Muscle layer of duodenum (tissue), 2 donors: ENCODE results near the gene KHDRBS2.

ENCODE experiments used
- H3K27ac ChIP-seq: one replicate; pipeline ENCODE4 v1.7.0; 2013; ENCODE audit warnings: mild to moderate bottlenecking, low read length
- H3K27me3 ChIP-seq: one replicate; pipeline ENCODE4 v1.7.0; 2013; ENCODE audit warnings: low read depth, mild to moderate bottlenecking, control low read depth, low read length
- H3K36me3 ChIP-seq, 2 donors: one replicate each; pipeline ENCODE4 v1.7.0; 2013; ENCODE audit warnings: low read length in 2 of 2, control low read depth in 1 of 2, mild to moderate bottlenecking in 1 of 2; ENCODE audit not compliant: insufficient read depth in 2 of 2, control insufficient read depth in 1 of 2
- H3K4me1 ChIP-seq, 2 donors: one replicate each; pipeline ENCODE4 v1.7.0; 2013; ENCODE audit warnings: low read length in 2 of 2, mild to moderate bottlenecking in 2 of 2, control low read depth in 1 of 2, moderate library complexity in 1 of 2; ENCODE audit not compliant: insufficient read depth in 2 of 2, control insufficient read depth in 1 of 2
- H3K4me3 ChIP-seq, 2 donors: one replicate each; pipeline ENCODE4 v1.7.0; 2013; ENCODE audit warnings: low read length in 2 of 2, low read depth in 1 of 2, mild to moderate bottlenecking in 1 of 2
- H3K9me3 ChIP-seq, 2 donors: one replicate each; pipeline ENCODE4 v1.7.0; 2013; ENCODE audit warnings: low read length in 2 of 2, control low read depth in 1 of 2, mild to moderate bottlenecking in 1 of 2; ENCODE audit not compliant: control insufficient read depth in 1 of 2
- donor health status: healthy.

KHDRBS2 gene

GRCh38 chr6:61940919-61941318, 345.1 kb downstream of the KHDRBS2 start:
- Histone ChIP-seq H3K27me3 (no peaks in the 10 kb centered on the region), H3K9me3 (no peaks in the 10 kb centered on the region), H3K4me3 (no peak overlapping the region), H3K27ac (no peak overlapping the region), H3K36me3 (no peaks in the 10 kb centered on the region), H3K4me1 (no peaks in the 10 kb centered on the region)

GRCh38 chr6:61935242-61935846, 350.7 kb downstream of the KHDRBS2 start:
- Histone ChIP-seq H3K4me1 (no peaks in the 10 kb centered on the region), H3K4me3 (no peak overlapping the region), H3K27ac (no peak overlapping the region), H3K9me3 (no peaks in the 10 kb centered on the region), H3K36me3 (no peaks in the 10 kb centered on the region), H3K27me3 (no peaks in the 10 kb centered on the region)

- Histone ChIP-seq H3K27ac (no peak overlapping the region), H3K9me3 (no peaks in the 10 kb centered on the region), H3K4me3 (no peak overlapping the region), H3K27me3 (no peaks in the 10 kb centered on the region), H3K36me3 (no peaks in the 10 kb centered on the region), H3K4me1 (no peaks in the 10 kb centered on the region)
Observed at GRCh38 chr6:61909486-61909885, 376.5 kb downstream of the KHDRBS2 start.

- H3K9me3 ChIP-seq = no peaks in the 10 kb centered on the region
- no peak overlapping the region for H3K27ac ChIP-seq
- H3K27me3 ChIP-seq = no peaks in the 10 kb centered on the region
- no peak overlapping the region for H3K4me3 ChIP-seq
- no peaks in the 10 kb centered on the region for H3K36me3 ChIP-seq
- H3K4me1 ChIP-seq = no peaks in the 10 kb centered on the region
Observed at GRCh38 chr6:61901748-61902147, 384.3 kb downstream of the KHDRBS2 start.

GRCh38 chr6:61894536-61894935, 391.5 kb downstream of the KHDRBS2 start:
- Histone ChIP-seq H3K4me1 (no peaks in the 10 kb centered on the region), H3K27ac (no peak overlapping the region), H3K4me3 (no peak overlapping the region), H3K9me3 (no peaks in the 10 kb centered on the region), H3K36me3 (peaks cover 0 to 4% of the 10 kb centered on the region in 2 donors), H3K27me3 (no peaks in the 10 kb centered on the region)

GRCh38 chr6:61887423-61887822, 398.6 kb downstream of the KHDRBS2 start:
- H3K4me1 ChIP-seq = no peaks in the 10 kb centered on the region
- no peaks in the 10 kb centered on the region for H3K9me3 ChIP-seq
- no peaks in the 10 kb centered on the region for H3K27me3 ChIP-seq
- no peak overlapping the region for H3K27ac ChIP-seq
- no peaks in the 10 kb centered on the region for H3K36me3 ChIP-seq
- no peak overlapping the region for H3K4me3 ChIP-seq

- Histone ChIP-seq H3K27ac (no peak overlapping the region), H3K36me3 (no peaks in the 10 kb centered on the region)
Observed at GRCh38 chr6:61886608-61887259, 399.3 kb downstream of the KHDRBS2 start.

GRCh38 chr6:61869632-61870400, 416.2 kb downstream of the KHDRBS2 start:
- no peaks in the 10 kb centered on the region for H3K36me3 ChIP-seq
- no peaks in the 10 kb centered on the region for H3K4me1 ChIP-seq
- H3K9me3 ChIP-seq = no peaks in the 10 kb centered on the region
- no peak overlapping the region for H3K27ac ChIP-seq
- no peaks in the 10 kb centered on the region for H3K27me3 ChIP-seq
- no peak overlapping the region for H3K4me3 ChIP-seq

More at GRCh38 chr6:61886608-61887259, 399.3 kb downstream of the KHDRBS2 start:
- no peak overlapping the region for H3K4me3 ChIP-seq
- H3K4me1 ChIP-seq = no peaks in the 10 kb centered on the region
- no peaks in the 10 kb centered on the region for H3K27me3 ChIP-seq
- H3K9me3 ChIP-seq = no peaks in the 10 kb centered on the region

- no peaks in the 10 kb centered on the region for H3K36me3 ChIP-seq
- no peaks in the 10 kb centered on the region for H3K27me3 ChIP-seq
- no peak overlapping the region for H3K4me3 ChIP-seq
- no peak overlapping the region for H3K27ac ChIP-seq
- H3K4me1 ChIP-seq = no peaks in the 10 kb centered on the region
- no peaks in the 10 kb centered on the region for H3K9me3 ChIP-seq
Observed at GRCh38 chr6:61868507-61869080, 417.4 kb downstream of the KHDRBS2 start.

GRCh38 chr6:61867635-61868034, 418.4 kb downstream of the KHDRBS2 start:
- H3K9me3 ChIP-seq = no peaks in the 10 kb centered on the region

GRCh38 chr6:61857541-61857940, 428.5 kb downstream of the KHDRBS2 start:
- H3K27me3 ChIP-seq = no peaks in the 10 kb centered on the region
- no peaks in the 10 kb centered on the region for H3K36me3 ChIP-seq

More at GRCh38 chr6:61867635-61868034, 418.4 kb downstream of the KHDRBS2 start:
- Histone ChIP-seq H3K27ac (no peak overlapping the region), H3K4me1 (no peaks in the 10 kb centered on the region), H3K36me3 (no peaks in the 10 kb centered on the region), H3K27me3 (no peaks in the 10 kb centered on the region), H3K4me3 (no peak overlapping the region)

More at GRCh38 chr6:61857541-61857940, 428.5 kb downstream of the KHDRBS2 start:
- Histone ChIP-seq H3K9me3 (peaks cover 0 to 4% of the 10 kb centered on the region in 2 donors), H3K27ac (no peak overlapping the region), H3K4me3 (no peak overlapping the region), H3K4me1 (no peaks in the 10 kb centered on the region)
